ENCODE results near the gene ATP2B2.

Gene ATP2B2

DNA sequence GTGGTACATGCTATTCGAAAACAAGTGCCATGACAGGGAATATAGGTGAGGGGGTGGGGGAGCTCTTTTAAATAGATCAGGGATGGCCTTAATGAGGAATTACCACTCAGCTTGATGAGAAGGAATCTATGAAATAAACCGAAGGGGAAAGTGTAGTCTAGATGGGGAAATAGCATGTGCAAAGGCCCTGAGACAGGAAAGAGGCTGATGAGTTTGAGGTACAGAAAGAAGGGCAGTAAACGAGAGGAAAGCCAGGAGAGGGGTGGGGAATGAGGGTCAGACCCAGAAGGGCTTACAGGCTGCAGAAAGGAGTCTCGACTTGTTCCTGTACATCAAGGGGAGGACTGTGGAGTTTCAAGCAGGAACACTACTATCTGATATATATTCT is 12.2 kb downstream of the ATP2B2 start:
- DNase-seq (ENCODE audit: low spot score): no peak

DNA sequence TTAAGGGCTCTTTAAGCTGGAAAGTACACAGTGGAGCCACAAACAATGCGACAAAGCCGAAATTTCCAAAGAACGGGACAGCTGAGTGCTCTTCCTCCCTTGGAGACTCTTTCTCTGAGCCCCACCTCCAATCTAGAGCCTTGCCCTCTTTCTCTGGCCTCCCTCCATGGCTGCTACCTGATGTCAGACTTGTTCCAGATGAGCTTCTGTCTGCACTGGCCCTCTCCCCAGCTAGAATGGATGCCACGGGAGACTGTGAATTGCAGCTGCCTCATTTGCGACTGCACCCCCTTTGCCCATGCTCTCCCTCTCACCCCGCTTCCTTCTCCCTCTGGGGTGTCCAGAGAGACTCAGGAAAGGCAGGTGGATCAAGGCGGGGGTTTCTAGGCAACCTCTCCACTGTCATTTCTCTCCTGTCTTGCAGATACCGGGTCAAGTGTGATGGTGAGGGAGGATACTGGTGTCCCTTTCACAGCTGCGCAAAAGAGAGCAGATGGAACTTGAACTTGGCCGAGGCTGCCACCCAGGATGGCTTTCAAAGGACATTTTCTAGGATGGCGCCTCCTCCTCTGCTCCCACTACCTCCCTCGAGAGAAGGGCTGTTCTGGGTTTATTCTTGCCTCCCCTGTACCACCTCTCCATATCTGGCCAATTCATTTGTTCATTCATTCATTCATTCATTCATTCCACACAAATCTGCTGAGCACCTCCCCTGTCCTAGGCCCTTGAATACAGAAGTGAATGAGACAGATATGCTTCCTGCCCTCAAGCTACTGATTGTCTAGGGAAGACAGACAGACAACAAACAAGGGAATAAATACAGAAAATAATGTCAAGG is 12.8 kb downstream of the ATP2B2 start:
- no peak for DNase-seq (ENCODE audit: low spot score)

DNA sequence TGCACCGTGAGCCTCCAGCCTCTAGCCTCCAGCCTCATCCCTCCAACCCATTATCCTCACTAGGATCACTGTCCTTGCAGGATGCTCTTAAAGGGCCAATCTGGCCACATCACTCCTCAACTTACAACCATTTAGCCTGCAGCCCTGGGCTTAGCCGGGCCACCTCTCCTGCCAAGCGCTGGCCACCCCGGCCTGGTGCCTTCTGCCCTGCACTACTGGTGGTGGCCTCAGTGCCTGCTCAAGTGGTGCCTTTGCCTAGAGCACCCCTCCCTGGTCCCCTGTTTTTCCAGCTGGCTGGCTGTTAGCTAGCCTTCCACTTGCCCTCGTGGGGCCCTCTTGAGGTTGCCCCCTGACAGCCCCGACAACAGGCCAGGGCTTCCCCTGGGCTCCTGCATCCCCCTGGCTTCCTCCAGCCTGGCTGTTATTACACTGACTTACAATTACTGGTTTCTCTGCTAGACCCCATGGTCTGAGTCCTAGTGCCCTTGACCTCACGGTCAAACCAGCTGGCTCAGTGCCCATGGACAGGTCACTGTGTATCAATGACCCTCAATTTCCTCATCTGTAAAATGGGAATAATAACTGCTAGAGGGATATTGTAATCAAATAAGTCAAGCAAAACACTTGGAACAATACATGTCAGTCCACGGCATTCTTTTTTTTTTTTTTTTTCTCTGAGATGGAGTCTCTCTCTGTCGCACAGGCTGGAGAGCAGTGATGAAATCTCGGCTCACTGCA is 15.5 kb downstream of the ATP2B2 start:
- no peak for DNase-seq (ENCODE audit: low spot score)

DNA sequence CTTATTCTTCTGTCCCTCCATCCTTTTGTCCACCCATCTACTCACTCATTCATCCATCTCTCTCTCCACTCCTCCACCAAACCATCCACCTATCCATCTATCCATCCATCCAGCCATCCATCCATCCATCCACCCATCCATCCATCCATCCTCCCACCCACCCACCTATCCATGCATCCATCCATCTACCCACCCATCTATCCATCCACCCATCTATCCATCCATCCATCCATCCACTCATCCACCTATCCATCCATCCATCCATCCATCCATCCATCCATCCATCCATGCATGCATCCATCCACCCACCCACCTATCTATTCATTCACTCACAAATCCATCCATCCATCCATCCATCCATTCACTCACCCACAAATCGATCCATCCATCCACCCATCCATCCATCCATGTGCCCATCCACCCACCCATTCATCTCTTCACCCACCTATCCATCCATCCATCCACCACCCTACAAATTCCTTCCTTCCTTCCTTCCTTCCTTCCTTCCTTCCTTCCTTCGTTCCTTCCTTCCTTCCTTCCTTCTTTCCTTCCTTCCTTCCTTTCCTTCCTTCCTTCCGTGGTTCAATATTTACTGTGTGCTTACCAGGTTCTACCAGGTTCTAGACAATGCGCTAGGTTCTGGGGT is 17.3 kb downstream of the ATP2B2 start:
- no peak for DNase-seq (ENCODE audit: low spot score)

DNA sequence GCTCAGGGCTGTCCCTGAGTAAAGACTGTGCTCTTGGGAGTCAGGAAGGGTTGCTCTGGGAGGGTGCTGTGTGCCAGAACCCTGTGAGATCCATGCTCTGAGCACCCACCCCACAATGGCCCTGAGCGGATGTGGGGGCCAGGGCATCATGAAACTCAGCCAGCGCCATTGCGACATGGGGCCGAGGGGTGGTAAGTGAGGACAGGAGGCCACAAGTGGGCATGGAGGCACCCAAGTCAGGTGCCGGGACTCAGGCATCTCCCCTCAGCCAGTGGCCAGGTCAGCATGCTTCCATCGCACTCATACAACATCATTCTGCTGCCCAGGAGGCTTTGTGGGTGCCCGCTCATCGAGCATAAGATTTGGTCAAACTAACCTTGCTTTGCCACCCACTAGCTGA is 19.6 kb downstream of the ATP2B2 start:
- no peak for DNase-seq (ENCODE audit: low spot score)

DNA sequence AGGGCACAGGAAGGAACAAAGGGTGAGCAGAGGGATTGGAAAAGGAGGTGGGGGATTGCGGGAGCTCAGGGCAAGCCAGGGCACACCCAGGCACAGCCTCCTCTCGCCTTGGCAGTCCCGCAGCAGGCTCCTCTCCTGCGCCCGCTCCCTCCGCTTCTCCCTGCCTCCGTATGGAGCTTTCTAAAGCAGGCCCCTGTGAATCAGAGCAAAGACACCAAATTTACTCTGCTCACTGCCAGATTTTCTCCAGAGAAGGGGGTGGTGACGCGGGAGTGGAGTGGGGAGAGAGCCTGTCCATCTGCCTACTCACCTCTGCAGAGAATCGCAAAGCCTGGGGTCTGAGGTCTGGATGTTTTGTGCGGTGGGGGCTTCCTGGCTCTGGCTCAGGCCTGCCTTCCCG is 20.0 kb downstream of the ATP2B2 start:
- DNase-seq (ENCODE audit: low spot score): no peak

DNA sequence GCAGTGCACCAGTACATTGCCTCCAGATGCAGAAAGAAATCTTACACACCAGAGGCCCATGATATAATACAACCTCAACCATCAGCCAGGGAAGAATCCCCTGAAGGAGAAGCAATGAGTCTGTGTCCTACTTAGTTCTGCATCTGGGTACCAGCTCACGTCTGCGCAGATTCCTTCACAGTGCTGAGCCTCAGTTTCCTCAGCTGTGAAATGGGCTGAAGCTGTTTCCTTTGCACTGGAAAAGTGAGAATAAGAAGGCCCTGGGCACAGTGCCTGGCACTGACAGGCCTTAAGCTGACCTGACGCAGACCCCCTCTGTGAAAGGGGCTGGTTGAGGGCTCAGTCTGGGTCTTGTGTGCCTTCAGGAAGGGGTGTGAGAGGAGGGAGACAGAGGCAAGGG is 20.7 kb downstream of the ATP2B2 start:
- DNase-seq (ENCODE audit: low spot score): no peak

DNA sequence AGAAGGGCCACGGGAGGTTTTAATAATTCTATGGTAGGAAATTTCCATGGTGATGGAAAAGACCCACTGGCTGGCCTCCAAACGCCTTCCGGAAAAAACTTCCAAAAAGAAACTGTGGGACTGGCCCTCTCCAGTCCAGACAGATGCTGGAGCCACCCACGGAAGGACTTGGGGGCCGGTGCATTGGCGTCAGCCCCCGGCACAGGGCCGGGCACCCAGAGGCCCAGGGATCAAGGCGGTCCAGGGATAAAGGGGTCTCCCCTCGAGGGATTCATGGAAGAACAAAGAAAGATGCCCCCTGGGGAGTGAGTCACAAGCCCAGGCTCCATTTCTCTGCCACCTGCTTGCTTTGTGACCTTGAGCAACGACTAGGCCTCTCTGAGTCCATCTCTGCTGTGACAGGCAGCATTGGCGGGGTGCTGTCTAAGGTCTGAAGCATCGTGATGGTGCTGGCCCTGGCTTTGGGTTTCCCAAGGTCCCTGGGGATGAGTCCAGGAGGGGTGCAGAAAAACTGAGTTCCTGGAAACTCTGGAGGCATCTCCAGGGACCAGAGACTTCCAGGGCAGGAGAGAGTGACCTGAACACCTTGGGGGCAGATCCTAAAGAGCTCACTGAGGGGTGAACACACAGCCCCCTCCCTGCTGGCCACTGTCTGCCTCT is 21.6 kb downstream of the ATP2B2 start:
- DNase-seq (ENCODE audit: low spot score): no peak

DNA sequence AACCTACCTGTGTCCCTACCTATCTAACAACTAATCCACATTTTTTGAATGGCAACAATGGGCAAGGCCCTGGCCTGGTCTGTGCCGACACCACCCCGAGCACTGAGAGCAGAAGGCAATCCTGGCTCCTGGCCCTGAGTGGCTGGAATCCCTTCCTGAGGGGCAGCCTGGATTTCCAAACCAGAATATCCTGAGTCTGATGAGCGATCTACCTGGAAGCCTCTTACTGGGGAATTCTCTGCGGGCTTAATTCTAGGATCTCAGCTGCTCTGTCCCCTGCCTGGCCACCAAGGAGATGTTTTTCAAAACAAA is 22.1 kb downstream of the ATP2B2 start:
- DNase-seq (ENCODE audit: low spot score): no peak

DNA sequence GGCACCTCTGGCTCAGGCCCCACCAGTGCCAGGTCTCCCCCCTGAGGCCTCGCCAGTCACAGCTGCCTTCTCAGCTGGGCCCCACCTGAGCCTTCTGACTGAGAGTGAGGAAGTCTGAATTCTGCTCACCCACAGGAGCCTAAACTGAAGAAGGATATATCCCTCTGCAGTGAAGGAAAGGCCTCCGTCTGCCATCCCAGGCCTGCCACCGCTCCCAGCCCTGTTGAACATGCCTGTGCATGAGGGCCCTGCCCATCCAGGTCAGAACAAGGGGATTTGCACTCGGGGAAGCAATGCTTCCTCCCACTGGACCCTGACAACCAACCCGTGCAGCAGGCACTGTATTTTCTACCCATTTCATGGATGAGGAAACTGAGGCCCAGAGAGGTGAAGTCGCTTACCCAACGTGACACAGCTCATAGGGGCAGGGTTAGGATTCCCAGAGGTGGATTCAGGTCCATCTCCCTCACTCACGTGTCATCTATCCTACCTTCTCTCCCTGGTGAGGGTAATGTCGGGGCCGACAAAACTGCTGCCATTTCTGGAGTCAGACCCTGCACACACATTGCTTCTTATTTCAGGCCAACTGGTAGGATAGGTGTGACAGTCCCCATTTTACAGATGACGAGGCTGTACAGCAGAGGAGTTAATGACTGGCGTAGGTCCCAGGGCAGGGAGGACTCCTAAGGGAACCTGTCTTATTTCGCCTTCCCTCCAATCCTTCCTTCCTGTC is 22.6 kb downstream of the ATP2B2 start:
- no peak for DNase-seq (ENCODE audit: low spot score)

DNA sequence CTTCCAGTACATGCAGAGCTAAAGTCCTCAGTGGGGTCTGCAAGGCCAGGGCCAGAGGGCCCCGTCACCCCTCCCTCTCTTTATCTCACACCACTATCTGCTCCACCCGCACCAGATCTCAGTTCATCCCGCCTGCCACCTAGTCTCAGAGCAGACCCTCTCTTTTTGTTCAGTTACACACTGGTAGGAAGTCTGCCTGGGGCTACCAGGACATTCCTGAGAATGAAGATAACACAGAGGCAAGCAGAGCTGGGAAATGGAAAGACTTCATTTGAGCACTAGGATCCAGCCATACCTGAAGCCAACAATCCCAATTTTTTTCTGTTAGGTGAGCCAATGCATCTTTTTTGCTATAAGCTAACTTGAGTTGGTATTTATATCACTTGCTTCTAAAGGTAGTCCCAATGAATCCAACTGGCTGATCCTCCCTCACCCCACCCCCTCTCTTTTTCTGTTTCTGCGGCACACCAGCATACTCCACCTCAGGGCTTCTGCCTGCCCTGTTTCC is 24.5 kb downstream of the ATP2B2 start:
- no peak for DNase-seq (ENCODE audit: low spot score)

DNA sequence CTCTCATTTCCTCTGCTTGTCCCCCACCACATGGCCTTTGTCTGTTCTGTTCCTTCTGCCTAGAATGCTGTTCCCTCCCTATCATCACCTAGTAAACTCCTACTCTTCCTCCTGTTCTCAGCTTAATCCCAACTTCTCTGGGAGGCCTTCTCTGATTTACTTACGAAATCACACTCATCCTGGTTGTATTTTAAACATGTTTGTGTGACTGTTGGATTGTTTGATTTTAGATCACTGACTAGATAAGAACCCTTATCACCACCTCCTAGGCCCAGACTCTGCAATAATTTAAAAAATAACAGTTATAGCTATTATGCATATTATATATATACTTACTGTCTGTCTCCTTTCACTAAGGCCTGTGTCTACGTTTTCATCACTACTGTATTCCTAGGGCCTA is 26.1 kb downstream of the ATP2B2 start:
- no peak for DNase-seq (ENCODE audit: low spot score)

DNA sequence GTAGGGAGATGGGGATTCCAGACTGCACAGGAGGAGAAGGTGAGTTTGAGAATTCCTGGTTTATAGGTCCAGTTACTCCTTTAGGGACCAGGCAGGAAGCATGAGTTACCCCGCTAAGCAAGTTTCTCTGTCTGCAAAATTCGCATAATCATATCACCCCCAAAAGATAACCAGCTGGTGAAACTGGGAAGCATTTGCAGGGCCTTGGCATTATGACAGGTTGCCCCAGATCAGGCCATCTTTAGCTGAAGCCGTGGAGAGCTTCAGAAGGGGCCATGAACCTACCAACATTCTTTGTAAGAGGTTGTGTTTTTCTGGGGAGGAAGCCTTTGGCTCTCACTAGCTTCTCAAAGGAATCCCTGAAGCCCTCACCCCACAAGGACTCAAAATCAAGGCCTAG is 29.4 kb downstream of the ATP2B2 start:
- DNase-seq (ENCODE audit: low spot score): no peak

DNA sequence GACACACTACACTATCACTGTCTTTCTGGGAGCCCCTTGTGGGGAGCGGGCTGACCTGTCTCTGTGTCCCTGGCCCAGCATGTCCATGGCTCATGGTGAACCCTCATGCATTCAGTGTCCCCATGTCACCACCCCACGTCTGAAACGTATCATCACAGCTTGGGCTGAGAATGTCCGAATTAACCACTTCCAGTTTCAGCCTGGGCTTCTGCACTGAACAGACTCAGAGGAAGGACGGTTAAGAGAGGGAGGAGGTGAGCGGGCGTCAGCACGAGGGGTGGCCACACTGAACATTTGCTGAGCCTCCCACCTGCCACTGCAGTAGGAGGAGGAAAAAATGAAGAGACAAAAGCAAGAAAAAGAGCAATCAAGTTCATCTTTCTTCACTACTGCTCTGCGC is 30.5 kb downstream of the ATP2B2 start:
- no peak for DNase-seq (ENCODE audit: low spot score)

DNA sequence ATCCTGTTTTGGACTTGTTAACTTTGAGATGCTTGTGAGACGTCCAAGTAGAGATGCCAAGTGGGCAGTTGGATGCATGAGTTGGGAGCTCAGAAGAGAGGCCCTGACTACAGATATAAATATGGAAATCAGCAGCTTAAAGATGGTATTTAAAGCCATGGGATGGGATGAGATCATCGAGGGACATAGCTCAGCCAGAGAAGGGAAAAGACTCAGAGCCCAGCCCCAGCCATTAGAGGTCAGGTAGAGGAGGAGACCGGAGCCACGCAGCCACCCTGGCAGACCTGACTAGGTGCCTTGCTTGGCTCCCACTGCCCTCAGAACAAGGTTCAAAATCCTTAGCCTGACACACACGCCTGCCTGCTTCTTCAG is 31.1 kb downstream of the ATP2B2 start:
- no peak for DNase-seq (ENCODE audit: low spot score)

DNA sequence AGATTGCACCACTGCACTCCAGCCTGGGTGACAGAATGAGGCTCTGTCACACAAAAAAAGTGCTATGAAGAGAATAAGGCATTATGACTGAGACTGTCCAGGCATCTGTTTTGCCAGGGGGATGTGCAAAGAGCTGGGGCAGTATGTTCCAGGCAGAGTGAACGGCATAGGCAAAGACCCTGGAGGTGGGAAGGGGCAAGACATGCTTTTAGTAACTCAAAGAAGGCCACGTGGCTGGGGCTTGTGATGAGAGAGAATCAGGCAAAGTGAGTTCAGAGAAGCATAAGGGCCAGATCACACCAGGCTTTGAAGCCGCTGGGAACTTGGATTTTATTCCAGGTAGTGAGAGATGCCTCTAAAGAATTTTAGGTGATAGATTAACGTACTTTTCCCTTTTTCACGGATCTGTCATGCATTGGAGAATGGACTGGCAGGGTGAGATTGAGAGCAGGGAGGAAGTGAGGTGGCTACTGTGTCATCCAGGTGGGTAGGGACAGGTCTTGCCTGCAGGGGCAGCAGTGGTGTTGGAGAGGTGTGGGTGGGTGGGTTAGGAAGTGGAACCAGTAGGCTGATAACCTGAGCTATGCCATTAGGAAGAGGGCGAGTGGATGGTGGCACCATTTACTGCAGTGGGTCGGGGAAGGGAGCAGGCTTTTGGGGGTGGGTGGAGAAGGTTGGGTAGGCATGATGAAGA is 31.7 kb downstream of the ATP2B2 start:
- DNase-seq (ENCODE audit: low spot score): no peak

DNA sequence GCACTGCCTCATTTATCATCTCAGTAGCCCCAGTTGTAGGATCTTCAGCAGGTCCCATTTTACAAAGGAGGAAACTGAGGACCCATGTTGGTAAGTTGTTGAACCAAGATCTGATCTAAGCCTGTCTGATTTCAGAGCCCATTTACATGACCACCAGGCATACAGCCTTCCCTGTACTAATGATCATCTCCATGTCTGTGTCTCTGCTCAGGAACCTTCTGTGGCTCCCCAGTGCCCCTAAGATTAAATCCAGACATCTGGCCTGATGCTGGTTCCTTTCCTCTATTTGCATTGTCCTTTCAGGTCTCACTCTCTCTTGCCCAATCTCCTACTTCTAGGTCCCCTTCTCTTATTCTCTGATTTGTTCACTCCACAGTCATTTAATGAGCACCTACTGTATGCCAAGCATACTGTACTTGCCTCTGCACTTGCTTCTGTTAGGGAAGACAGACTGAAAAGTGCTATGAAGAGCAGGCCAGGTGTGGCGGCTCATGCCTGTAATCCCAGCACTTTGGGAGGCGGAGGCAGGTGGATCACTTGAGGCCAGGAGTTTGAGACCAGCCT is 32.4 kb downstream of the ATP2B2 start:
- no peak for DNase-seq (ENCODE audit: low spot score)

DNA sequence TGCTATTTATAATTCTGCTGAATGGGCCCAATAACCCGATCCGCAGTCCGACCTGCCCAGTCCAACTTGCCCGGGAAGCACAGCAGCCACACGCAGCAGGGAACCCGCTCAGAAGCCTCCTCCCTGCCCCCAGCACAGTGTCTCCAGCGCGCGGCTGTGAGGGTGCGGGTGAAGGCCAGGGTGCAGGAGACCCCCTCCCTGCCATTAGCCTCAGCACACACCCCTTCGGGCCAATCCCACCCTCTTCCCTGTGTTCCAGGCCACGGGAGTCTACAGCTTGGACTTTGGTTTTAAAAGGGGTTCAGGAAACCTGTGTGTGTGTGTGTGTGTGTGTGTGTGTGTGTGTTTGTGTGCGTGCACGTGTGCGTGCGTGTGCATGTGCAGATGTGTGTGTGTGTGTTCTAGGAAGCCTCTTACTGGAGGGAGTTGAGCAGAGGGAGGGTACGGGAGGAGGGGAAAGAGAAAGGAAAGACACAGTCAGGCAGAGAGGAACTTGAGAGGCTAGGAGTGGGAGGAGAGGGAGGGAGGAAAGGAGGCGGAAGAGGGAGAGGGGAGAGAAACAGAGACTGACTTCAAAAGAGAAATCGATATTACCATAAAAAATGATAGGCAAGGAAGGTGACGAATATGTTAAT is 34.2 kb downstream of the ATP2B2 start:
- no peak for DNase-seq (ENCODE audit: low spot score)

DNA sequence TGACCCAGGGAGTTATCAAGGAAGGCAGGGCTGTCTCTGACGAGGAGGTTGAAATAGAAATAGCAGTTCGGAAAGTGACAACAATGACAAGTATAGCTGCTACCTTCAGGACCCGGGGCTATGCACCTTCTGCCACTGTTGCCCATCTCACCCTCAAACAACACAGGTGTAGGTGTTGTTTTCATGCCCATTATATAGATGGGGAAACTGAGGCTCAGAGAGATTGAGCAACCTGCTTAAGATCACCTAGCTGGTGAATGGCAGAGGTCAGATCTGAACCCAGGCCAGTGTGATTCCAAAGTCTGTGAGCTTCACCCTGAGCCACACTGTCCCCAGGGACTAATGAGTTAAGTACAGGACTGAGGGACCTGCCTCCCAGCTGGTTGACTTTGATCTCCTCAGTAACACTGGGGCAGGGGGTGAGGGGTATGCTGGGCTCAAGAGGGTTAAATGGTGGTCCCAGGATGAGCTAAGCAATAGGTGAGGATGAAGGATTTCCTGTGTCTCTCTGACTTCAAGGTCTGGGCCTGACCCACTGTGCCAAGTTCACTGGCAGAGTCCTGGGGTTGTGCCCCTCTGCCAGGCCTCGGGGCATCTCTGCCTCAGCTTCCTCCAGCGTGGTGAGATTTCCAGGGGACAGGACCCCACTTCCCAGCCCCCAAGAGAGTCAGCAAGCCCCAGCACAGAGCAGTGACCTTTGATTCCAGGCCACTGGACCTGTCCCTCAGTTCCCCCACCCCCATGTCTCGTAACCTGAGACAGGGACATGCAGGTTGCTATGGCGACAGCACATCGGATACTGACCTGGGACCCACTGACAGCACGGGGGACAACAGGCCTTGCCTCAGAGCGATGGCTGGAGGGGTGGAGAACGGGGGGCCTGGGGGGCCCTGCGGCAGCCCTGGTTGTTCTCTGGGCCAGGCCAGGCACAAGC is 35.0 kb downstream of the ATP2B2 start:
- no peak for DNase-seq (ENCODE audit: low spot score)

Data from COLO829 (cell line).